ENCODE measurements around the gene PPAT.
"Not testable (repeated sequence)": the region's sequence is repeated elsewhere in the genome, so short reads cannot be mapped to it uniquely, and the experiment has no call there.

PPAT gene

DNA sequence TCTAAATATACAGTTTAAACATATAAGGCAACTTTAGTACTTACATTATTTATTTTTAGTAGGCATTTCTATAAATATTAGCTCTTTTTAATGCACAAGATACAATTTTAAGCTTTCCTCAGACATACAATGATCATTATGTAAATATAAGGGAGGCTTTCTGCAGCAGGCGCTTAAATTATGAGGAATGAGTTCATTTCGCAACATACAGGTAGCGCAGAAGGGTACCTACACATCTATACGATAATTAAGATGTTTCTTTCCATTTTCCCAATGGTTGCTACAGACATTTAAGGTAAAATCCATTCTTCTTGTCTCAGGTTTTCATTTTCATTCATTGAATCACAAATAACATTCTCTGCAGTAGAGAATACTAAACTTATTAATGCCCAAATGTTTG is 49.3 kb downstream of the PPAT start:
- no peak for DNase-seq (ENCODE audit: low read depth in 2 of 2)

DNA sequence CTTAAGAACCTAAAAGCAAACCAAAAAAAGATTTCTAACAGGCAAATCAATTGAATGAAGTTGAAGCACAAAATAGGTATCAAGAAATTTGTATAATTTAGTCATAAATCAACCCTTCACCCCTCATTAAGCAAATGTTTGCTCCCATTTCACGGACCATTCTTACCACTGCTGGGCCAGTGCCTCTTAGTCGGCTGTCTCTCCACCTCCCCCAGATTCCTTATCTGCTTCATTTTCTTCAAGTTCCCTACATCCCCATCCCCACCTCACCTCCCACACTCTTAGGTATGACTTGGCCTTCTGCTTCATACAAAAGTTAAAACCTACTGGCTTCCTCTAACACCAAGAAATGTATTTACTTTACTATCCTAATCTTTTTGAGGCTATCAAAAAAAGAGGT is 60.0 kb downstream of the PPAT start:
- DNase-seq (ENCODE audit: low read depth in 2 of 2), result no peak

GRCh38 chr4:56374956-56375355 is 60.5 kb downstream of the PPAT start:
- DNase-seq (ENCODE audit: low read depth in 2 of 2), result no peak

GRCh38 chr4:56372774-56373173 is 62.6 kb downstream of the PPAT start:
- DNase-seq (ENCODE audit: low read depth in 2 of 2), result no peak

DNA sequence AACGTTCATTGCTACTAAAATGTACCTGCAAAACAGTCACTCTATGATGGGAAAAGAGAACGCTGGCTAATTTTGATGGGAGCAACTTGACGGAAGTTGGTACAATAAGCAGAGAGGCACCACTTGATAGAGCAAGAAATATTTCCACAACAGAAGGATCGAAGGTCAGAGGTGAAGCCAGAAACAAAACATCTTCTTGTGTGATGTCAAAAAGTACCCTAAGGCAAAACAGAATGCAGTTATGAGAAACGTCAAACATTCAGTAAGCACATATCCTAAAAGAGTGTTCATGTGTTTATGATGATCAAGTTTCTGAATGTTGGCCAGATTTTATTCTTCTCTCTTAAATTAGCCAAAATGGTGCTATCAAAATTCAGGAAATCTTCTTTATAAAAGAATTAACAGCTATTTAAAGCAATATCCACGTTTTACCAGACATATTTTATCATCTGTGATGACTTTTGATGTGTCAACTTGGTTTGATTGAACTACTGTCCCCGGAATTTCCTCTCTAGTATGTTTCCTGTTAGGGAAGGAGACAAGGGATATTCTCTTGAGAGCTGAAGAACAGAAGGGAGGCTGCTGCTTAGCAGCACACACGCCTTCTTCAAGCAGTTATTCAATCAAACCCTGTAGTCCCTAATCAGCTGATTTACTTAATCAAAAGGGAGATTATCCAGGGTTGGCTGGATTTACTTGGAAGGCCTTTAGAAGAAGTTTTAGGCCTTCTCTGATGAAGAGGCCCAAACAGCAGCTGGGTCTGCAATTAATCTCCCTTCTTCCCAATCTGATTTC is 63.8 kb downstream of the PPAT start:
- no peak for DNase-seq (ENCODE audit: low read depth in 2 of 2)

- DNase-seq (ENCODE audit: low read depth in 2 of 2), result no peak
Measured at GRCh38 chr4:56370377-56370776, 65.0 kb downstream of the PPAT start.

GRCh38 chr4:56362981-56363380 is 72.4 kb downstream of the PPAT start:
- DNase-seq (ENCODE audit: low read depth in 2 of 2), result not testable (repeated sequence)

DNA sequence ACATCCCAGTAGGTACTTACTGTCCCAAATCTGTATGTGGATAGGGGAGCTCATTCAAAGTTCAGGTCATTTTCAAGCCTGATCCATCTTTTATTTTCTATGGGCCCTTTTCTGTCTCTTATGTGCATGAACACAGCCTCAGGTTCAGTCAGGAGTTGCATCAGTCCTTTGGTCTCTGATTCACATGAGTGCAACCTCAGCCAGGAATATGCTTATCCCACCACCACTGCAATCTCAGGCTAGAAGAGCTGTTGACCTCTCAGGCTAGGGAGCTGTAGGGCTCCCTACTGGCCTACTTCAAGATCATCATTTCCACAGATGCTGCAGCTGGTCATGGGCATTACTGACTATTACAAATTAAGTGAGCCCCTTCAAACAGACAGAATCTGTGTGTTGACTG is 75.3 kb downstream of the PPAT start:
- DNase-seq (ENCODE audit: low read depth in 2 of 2), result no peak

GRCh38 chr4:56356650-56357049 is 78.8 kb downstream of the PPAT start:
- no peak for DNase-seq (ENCODE audit: low read depth in 2 of 2)

GRCh38 chr4:56348576-56348975 is 86.8 kb downstream of the PPAT start:
- no peak for DNase-seq (ENCODE audit: low read depth in 2 of 2)

DNA sequence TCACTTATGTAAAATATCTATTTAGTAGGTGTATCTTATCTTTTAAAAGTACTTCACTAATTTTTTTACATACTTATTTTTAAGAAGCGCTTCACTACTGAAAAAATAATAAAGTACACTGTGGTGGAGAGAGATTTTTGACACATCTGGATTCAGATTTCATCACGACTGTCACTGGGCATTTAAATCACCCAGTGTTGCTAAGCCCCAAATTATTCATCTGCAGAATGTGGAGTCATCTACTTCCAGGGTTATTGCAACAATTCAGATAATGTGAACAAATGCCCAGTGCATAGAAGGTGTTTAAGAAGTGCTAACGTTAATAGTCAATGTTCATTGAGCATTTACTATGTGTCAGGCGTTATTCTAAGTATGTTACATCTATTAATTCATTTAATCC is 90.0 kb downstream of the PPAT start:
- no peak for DNase-seq (ENCODE audit: low read depth in 2 of 2)
